ENCODE measurements around the gene NDUFB2. TPM values are rescaled to one million over a fixed set of nuclear protein-coding genes. Genes with fewer than 3 reads are reported as not detected.
A peak's percentile ranks its signal among the peaks of the same experiment; 100 is the strongest.

The NDUFB2 gene
- total RNA-seq, 4 donors from 2014 or later, result 69.9 to 284 (median 230) TPM

- Histone ChIP-seq H3K4me3 (no peak overlapping the region), H3K27me3 (no peaks in the 10 kb centered on the region), H3K36me3 (no peaks in the 10 kb centered on the region), H3K4me1 (peaks cover 17 to 37% (median 25%) of the 10 kb centered on the region in 4 donors), H3K9me3 (no peaks in the 10 kb centered on the region), H3K27ac (peak overlapping the region in 3 of 4 donors; percentile 90 to 95 (median 91))
- no peak for DNase-seq
- WGBS, 2 donors (ENCODE audit: low coverage in 1 of 2), result 86% methylated on average over 15 of the region's 15 CpGs; no CpG with 5 or more reads in 1 of the 2 donors
- intact Hi-C loops (cut with DNase I; ENCODE audit: low total_unique reads), result no loop called here
- no peak for TF ChIP-seq CTCF (IDR thresholded peaks at IDR 0.05)
- TF ChIP-seq POLR2AphosphoS5 (IDR thresholded peaks at IDR 0.05), result no peak
- TF ChIP-seq EP300 (IDR thresholded peaks at IDR 0.05; ENCODE audit: low read depth), result no peak
- TF ChIP-seq POLR2A (IDR thresholded peaks at IDR 0.05), result no peak
- in situ Hi-C loops (cut with MboI; ENCODE audit: low pct_ligation_motif_present in 1 of 4, low pct_unique_long_range_greater_than_20kb in 1 of 4, low sequenced_read_pairs in 3 of 4), result no loop called here
Observed at GRCh38 chr7:140671966-140672365, 24.5 kb upstream of the NDUFB2 start.

DNA sequence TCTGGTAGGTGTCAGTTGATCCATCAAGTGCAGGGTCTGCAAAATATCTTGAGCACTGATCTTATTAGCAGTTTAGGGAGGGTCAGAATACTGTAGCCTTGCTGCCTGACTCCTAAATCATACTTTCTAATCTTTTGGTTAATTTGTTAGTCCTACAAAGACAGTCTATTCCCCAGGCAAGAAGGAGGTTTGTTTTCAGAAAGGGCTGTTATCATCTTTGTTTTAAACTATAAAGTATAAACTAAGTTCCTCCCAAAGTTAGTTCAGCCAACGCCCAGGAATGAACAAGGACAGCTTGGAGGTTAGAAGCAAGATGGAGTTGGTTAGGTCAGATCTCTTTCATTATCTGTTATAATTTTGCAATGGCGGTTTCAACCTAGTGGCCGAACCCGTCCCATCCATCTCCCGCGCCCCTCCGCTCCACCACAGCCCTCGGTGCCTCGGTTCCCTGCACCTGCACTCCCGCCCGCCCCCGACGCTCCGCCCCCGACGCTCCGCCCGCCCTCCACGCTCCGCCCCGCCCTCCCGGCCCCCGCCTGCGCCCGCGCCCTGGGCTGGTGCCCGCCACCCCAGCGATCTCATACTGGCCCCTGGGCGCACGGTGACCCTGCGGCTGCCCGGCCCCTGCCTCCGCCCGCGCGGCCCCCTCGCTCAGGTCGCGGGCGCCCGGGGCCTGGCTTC, 24.0 kb upstream of the NDUFB2 start, which contains the start of gene ADCK2:
Gene ADCK2, plus strand, starts transcription at position 564 of the 681 bp plus-strand sequence. CDS start 386 bp downstream, outside the sequence.
- DNase-seq, result peak; percentile 74
- no peaks in the 10 kb centered on the region for H3K36me3 ChIP-seq
- peak within 1 kb of the TSS; percentile 66 to 83 (median 78) for H3K4me3 ChIP-seq
- TF ChIP-seq EP300 (IDR thresholded peaks at IDR 0.05; ENCODE audit: low read depth) (no peak), POLR2AphosphoS5 (IDR thresholded peaks at IDR 0.05) (peak; percentile 31 to 76 (median 67))
- in situ Hi-C loops (cut with MboI; ENCODE audit: low pct_ligation_motif_present in 1 of 4, low pct_unique_long_range_greater_than_20kb in 1 of 4, low sequenced_read_pairs in 3 of 4) (no loop called here), intact Hi-C loops (cut with DNase I; ENCODE audit: low total_unique reads) (no loop called here)
- 2 to 29% methylated on average over 1 to 29 of the region's 41 CpGs for WGBS, 2 donors (ENCODE audit: low coverage in 1 of 2)
- H3K9me3 ChIP-seq, result no peaks in the 10 kb centered on the region
- H3K4me1 ChIP-seq, result peaks cover 17 to 37% (median 25%) of the 10 kb centered on the region in 4 donors
- H3K27me3 ChIP-seq, result no peaks in the 10 kb centered on the region
- H3K27ac ChIP-seq, result peak within 1 kb of the TSS; percentile 90 to 96 (median 93)

GRCh38 chr7:140673063-140673773, 23.3 kb upstream of the NDUFB2 start:
- peak; percentile 5 to 78 (median 70) for TF ChIP-seq POLR2AphosphoS5 (IDR thresholded peaks at IDR 0.05)
- no peak for TF ChIP-seq EP300 (IDR thresholded peaks at IDR 0.05; ENCODE audit: low read depth)
- peak; percentile 91 for TF ChIP-seq POLR2A (IDR thresholded peaks at IDR 0.05)
- TF ChIP-seq CTCF (IDR thresholded peaks at IDR 0.05), result no peak
- H3K4me3 ChIP-seq, result peak overlapping the region; percentile 66 to 83 (median 78)
- DNase-seq, result peak; percentile 83
- peak overlapping the region; percentile 90 to 96 (median 93) for H3K27ac ChIP-seq
- WGBS, 2 donors (ENCODE audit: low coverage in 1 of 2), result 1% methylated on average over 50 of the region's 72 CpGs; no CpG with 5 or more reads in 1 of the 2 donors
- peaks cover 17 to 37% (median 25%) of the 10 kb centered on the region in 4 donors for H3K4me1 ChIP-seq
- in situ Hi-C loops (cut with MboI; ENCODE audit: low pct_ligation_motif_present in 1 of 4, low pct_unique_long_range_greater_than_20kb in 1 of 4, low sequenced_read_pairs in 3 of 4), result no loop called here
- intact Hi-C loops (cut with DNase I; ENCODE audit: low total_unique reads), result no loop called here
- no peaks in the 10 kb centered on the region for H3K27me3 ChIP-seq
- H3K9me3 ChIP-seq, result no peaks in the 10 kb centered on the region
- H3K36me3 ChIP-seq, result no peaks in the 10 kb centered on the region

DNA sequence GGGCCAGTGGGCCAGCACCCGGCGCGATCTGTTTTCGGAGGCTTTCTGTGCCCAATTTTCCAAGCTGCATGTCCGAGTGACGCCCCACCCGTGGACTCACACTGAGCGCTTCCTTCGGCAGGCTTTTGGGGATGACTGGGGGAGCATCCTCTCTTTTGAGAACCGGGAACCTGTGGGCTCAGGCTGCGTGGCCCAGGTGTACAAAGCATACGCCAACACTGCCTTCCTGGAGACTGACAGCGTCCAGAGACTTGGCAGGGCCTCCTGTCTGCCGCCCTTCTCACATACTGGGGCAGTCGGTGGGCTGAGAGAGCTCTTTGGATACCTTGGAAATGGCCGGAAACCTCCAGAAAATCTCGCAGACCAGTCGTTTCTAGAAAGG, 22.7 kb upstream of the NDUFB2 start:
- Histone ChIP-seq H3K4me1 (peaks cover 17 to 37% (median 25%) of the 10 kb centered on the region in 4 donors), H3K9me3 (no peaks in the 10 kb centered on the region), H3K36me3 (no peaks in the 10 kb centered on the region), H3K27me3 (no peaks in the 10 kb centered on the region), H3K27ac (peak overlapping the region; percentile 90 to 96 (median 93)), H3K4me3 (peak overlapping the region in 3 of 4 donors; percentile 78 to 83 (median 79))
- DNase-seq, result no peak
- in situ Hi-C loops (cut with MboI; ENCODE audit: low pct_ligation_motif_present in 1 of 4, low pct_unique_long_range_greater_than_20kb in 1 of 4, low sequenced_read_pairs in 3 of 4) (no loop called here), intact Hi-C loops (cut with DNase I; ENCODE audit: low total_unique reads) (no loop called here)
- WGBS, 2 donors (ENCODE audit: low coverage in 1 of 2), result 27% methylated on average over 18 of the region's 18 CpGs; no CpG with 5 or more reads in 1 of the 2 donors
- TF ChIP-seq POLR2A (IDR thresholded peaks at IDR 0.05) (no peak), EP300 (IDR thresholded peaks at IDR 0.05; ENCODE audit: low read depth) (no peak), CTCF (IDR thresholded peaks at IDR 0.05) (no peak), POLR2AphosphoS5 (IDR thresholded peaks at IDR 0.05) (no peak)

All from transverse colon (tissue), 4 donors.